Esophagus muscularis mucosa (tissue), 4 donors: ENCODE data around the gene ZBTB32. TPM values are rescaled to one million over a fixed set of nuclear protein-coding genes. Genes with fewer than 3 reads are reported as not detected.
A peak's percentile ranks its signal among the peaks of the same experiment; 100 is the strongest.

Experiments used
- DNase-seq: peaks from one replicate; pipeline ENCODE4 v3.0.0-alpha.2; 2017; ENCODE audit errors: extremely low spot score
- H3K27ac ChIP-seq, 4 donors: fragments of 200-600 bp; sonication (generic); replicated peaks in 1 of 4; 1 replicate in 3 of 4; 2 replicates in 1 of 4; pipeline ENCODE4 v1.5.1; 2016 to 2019; ENCODE audit warnings: mild to moderate bottlenecking in 1 of 4
- H3K27me3 ChIP-seq, 4 donors: fragments of 200-600 bp; sonication (generic); one replicate each; pipeline versions ENCODE4 v1.5.1 to v1.6.0; 2016 to 2019
- H3K36me3 ChIP-seq, 4 donors: fragments of 200-600 bp; sonication (generic); one replicate each; pipeline ENCODE4 v1.5.1; 2016 to 2019
- H3K4me1 ChIP-seq, 4 donors: fragments of 200-600 bp; sonication (generic); one replicate each; pipeline ENCODE4 v1.5.1; 2016 to 2019
- H3K4me3 ChIP-seq, 4 donors: fragments of 200-600 bp; sonication (generic); 1 replicate in 2 of 4; 2 replicates in 2 of 4; pipeline ENCODE4 v1.5.1; 2016 to 2019; ENCODE audit warnings: mild to moderate bottlenecking in 4 of 4, moderate library complexity in 1 of 4
- H3K9me3 ChIP-seq, 4 donors: fragments of 200-600 bp; sonication (generic); 1 replicate in 3 of 4; 2 replicates in 1 of 4; pipeline ENCODE4 v1.5.1; 2016 to 2019
- CTCF ChIP-seq, 3 experiments: fragments of 200-600 bp in 2 of 3; fragments of 450-650 bp in 1 of 3; sonication (generic) in 2 of 3; IDR thresholded peaks; one replicate each; pipeline ENCODE4 v1.5.1; 2017 to 2019; ENCODE audit warnings: antibody characterized with exemption in 3 of 3, mild to moderate bottlenecking in 2 of 3, moderate library complexity in 1 of 3
- EP300 ChIP-seq: sonication (generic); formaldehyde crosslinking; IDR thresholded peaks from one replicate; pipeline ENCODE4 v1.6.1; 2017; ENCODE audit warnings: antibody characterized with exemption
- POLR2A ChIP-seq: fragments of 450-650 bp; IDR thresholded peaks from one replicate; pipeline ENCODE4 v1.6.1; 2017; ENCODE audit warnings: antibody characterized with exemption, moderate library complexity, mild to moderate bottlenecking, low read depth
- POLR2AphosphoS5 ChIP-seq, 2 donors: sonication (generic); formaldehyde crosslinking; IDR thresholded peaks; one replicate each; pipeline ENCODE4 v1.6.1; 2017; ENCODE audit warnings: antibody characterized with exemption in 2 of 2
- WGBS: methylation state at CpG from one replicate; pipeline ENCODE4 v1.1.5; 2018; 5-methylcytosine and 5-hydroxymethylcytosine counted together
- intact Hi-C: fragments of 100-400 bp; cut with DNase I; formaldehyde crosslinking; loops from one replicate; pipeline ENCODE4 v1.15.1; 2023
- total RNA-seq, 4 donors: library from RNA; depleted of rRNA; stranded (reverse); fragments of >200 nt; gene quantifications; one replicate each; pipeline versions ENCODE4 v1.1.0 to v1.2.1, GENCODE V29; 2016

ZBTB32 gene
- total RNA-seq, 4 donors from 2014 or later, result not detected

- intact Hi-C loops, result loop anchor here (2.0 to 5.0 kb wide), 2 partner anchors 15 to 171 kb away; partner anchors contain the start of gene TMEM147
- Histone ChIP-seq H3K27me3 (no peaks in the 10 kb centered on the region), H3K4me1 (peaks cover 24 to 51% (median 40%) of the 10 kb centered on the region in 4 donors), H3K4me3 (peak within 1 kb of the TSS; percentile 76 to 98 (median 88)), H3K27ac (peak within 1 kb of the TSS; percentile 87 to 94 (median 92)), H3K36me3 (peaks cover 21 to 33% (median 33%) of the 10 kb centered on the region in 4 donors), H3K9me3 (no peaks in the 10 kb centered on the region)
- WGBS, result 0% methylated on average over 6 of the region's 109 CpGs
- no peak for DNase-seq
- TF ChIP-seq EP300, result no peak
- TF ChIP-seq POLR2AphosphoS5 (IDR thresholded peaks at IDR 0.05), result peak; percentile 3 to 23
These were observed 13.4 kb downstream of the ZBTB32 start, which contains the start of gene KMT2B for GRCh38 chr19:35717665-35718344. KMT2B (plus strand) TSS chr19:35718003; CDS start chr19:35718019, 16 bp downstream.

- Histone ChIP-seq H3K4me3 (peak overlapping the region; percentile 76 to 98 (median 88)), H3K4me1 (peaks cover 24 to 51% (median 40%) of the 10 kb centered on the region in 4 donors), H3K27me3 (no peaks in the 10 kb centered on the region), H3K27ac (peak overlapping the region; percentile 87 to 94 (median 92)), H3K9me3 (no peaks in the 10 kb centered on the region), H3K36me3 (peaks cover 28 to 40% (median 39%) of the 10 kb centered on the region in 4 donors)
- intact Hi-C loops, result loop anchor here (5.0 kb wide), 1 partner anchor 171 kb away; the partner anchor contains the start of gene TMEM147
- WGBS, result 0% methylated on average over 10 of the region's 42 CpGs
- no peak for DNase-seq
- TF ChIP-seq POLR2A (no peak), CTCF (IDR thresholded peaks at IDR 0.05) (no peak)
These were observed 14.1 kb downstream of the ZBTB32 start for GRCh38 chr19:35718345-35719041.

- Histone ChIP-seq H3K27ac (peak overlapping the region; percentile 87 to 94 (median 92)), H3K4me1 (peaks cover 24 to 51% (median 40%) of the 10 kb centered on the region in 4 donors), H3K27me3 (no peaks in the 10 kb centered on the region), H3K4me3 (peak overlapping the region in 3 of 4 donors; percentile 76 to 89 (median 86)), H3K36me3 (peaks cover 37 to 51% (median 50%) of the 10 kb centered on the region in 4 donors), H3K9me3 (no peaks in the 10 kb centered on the region)
- no peak for DNase-seq
- intact Hi-C loops, result loop anchor here (5.0 kb wide), 1 partner anchor 172 kb away; the partner anchor contains the start of gene TMEM147
- WGBS, result 82% methylated on average over 27 of the region's 32 CpGs
- TF ChIP-seq POLR2A (no peak), CTCF (IDR thresholded peaks at IDR 0.05) (no peak), EP300 (no peak), POLR2AphosphoS5 (IDR thresholded peaks at IDR 0.05) (no peak)
These were observed 15.2 kb downstream of the ZBTB32 start for GRCh38 chr19:35719402-35720162.

- Histone ChIP-seq H3K9me3 (no peaks in the 10 kb centered on the region), H3K4me1 (peaks cover 24 to 51% (median 39%) of the 10 kb centered on the region in 4 donors), H3K27me3 (no peaks in the 10 kb centered on the region), H3K4me3 (no peak overlapping the region), H3K36me3 (peaks cover 43 to 57% (median 56%) of the 10 kb centered on the region in 4 donors), H3K27ac (no peak overlapping the region)
- WGBS, result 93% methylated on average over 9 of the region's 9 CpGs
- intact Hi-C loops, result no loop called here
- DNase-seq, result no peak
- TF ChIP-seq POLR2AphosphoS5 (IDR thresholded peaks at IDR 0.05), result no peak
- no peak for TF ChIP-seq CTCF (IDR thresholded peaks at IDR 0.05)
- TF ChIP-seq EP300, result no peak
- TF ChIP-seq POLR2A, result no peak
These were observed 15.8 kb downstream of the ZBTB32 start for GRCh38 chr19:35720163-35720524.
